GM21390 (cell line): Measurements from ENCODE around the gene GJB4.
"Not testable (repeated sequence)": the region's sequence is repeated elsewhere in the genome, so short reads cannot be mapped to it uniquely, and the experiment has no call there.

ENCODE experiments used
- ATAC-seq: cut with Tn5 transposase; IDR thresholded peaks from one replicate; pipeline ENCODE4 v1.9.1; 2021; ENCODE audit not compliant: unreplicated experiment

GJB4 gene

DNA sequence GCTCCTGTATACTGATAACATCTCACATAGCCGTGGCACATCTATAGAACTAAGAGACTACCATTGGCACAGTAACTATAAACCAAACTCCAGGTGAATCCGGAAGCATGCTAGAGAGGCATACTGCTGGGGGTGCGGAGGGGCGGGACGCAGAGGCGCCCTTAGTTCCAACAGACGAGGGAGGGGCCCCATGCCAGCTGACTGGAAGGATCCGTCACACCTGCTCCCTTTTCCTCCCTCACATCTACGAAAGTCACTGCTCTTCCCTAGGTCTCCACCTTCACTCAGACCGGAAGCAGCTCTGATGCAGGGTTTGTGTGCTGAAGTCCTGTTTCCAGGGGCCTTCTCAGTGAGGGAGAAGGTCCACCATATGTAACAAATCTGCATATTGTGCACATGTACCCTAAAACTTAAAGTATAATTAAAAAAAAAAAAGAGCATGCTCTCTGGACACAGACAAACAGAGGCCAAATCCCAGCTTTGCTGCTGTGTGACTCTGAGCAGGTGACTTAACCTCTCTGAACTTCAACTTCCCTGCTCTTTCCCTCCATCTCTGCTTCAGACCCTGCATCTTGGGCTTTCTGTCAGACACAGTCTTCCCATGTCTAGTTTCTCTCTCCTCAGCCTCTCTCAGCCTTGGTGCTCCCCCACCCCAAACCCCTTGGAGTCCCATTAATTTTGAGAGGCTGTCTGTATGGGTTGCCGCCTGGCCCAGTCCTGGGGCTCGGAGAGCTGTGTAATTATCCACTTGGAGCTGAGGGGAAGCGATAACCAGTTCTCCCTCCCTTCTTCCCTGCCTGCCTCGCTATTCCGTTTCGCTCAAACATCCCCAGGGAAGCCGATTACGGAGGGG is 12.5 kb upstream of the GJB4 start:
- ATAC-seq: no peak

DNA sequence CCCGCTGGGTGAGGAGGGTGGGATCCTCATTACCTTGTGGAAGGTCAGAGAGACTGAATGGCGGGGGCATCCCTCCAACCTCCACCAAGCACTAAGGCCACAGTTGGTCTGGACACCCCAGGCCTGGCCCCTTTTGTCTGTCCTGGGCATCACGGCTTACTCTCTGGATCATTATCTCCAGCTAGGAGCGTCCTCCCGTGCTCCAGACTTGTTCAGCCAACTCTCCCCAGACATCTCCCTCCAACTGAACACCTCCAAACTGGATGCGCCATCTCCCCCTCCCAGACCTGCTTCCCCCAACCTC is 11.9 kb upstream of the GJB4 start:
- no peak for ATAC-seq

DNA sequence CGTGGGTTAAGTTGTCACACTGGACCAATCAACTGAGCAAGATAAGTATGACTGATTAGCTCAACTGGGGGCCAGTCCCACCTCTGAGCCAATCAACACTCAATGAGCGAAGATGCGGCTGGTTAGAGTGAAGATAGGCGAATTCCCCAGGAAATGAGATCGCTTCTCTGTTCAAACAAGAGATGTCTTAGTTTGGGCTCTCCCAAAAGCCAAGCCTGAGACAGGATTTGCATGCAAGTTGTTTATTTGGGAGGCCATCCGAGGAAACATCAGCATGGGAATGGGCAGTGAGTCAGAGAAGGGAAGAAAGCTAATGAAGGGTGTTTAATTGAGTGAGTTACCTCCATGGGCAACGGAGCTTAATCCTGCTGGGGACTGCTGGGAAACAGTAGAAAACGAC is 9.5 kb upstream of the GJB4 start:
- no peak for ATAC-seq

DNA sequence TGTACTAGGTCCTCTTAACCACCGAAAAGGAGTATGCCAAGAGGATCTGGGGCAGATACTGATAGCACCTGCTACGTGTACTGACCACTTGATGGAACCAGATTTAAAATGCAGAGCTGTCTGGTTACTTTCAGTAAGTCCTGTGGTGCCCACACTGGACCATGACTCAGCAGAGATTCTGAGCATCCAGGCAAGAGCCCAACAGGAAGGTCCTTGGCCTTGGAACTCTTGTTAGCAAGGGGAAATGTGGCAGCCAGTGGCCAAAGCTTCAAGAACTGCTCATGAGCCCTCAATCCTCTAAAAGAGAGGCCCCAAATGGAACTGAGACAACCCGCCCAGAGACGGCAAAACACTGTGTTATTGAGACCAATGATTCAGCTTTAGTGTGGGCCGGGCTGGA is 8.9 kb upstream of the GJB4 start:
- ATAC-seq: no peak

DNA sequence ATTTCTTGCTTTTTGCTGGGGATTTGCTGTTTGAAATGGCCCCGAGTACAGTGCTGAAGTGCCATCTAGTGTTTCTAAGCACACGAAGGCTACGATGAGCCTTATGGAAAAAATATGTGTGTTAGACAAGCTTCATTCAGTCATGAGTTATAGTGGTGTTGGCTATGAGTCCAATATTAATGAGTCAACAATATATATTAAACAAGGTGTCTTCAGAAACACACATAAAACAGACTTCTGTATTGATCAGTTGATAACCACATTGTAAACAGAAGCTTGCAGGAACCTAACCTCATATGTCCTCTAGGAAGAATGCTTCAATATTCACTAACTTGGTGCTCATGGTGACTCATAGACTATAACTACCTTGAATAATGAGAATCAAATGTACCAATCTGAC is 6.4 kb upstream of the GJB4 start:
- ATAC-seq: no peak

DNA sequence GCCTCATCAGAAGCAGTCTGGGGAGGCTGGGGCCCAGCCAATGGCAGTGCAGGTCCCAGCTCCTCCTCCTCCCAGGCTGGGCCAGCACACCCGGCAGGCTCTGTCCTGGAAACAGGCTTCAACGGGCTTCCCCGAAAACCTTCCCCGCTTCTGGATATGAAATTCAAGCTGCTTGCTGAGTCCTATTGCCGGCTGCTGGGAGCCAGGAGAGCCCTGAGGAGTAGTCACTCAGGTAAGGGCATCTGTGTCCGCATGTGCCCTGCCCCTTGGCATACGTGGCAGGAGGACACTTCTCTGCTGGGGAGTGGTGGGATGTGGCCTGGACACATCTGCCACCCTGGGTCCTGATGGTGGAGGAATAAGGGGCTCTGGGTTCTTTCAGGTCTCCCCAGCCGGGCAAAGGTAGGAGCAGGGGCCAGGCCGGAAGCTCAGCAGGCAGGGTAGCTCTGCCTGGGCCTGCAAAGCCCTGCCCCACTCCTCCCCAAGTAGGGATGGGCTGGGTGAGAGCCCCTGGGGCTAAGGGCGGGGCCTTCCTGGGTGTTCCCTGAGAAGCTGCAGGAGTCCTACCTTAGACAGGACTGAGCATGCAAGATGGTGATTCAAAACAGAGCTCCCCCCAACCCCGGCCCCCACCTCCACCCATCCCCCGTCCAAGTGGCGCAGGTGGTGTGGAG is 4.4 kb upstream of the GJB4 start, which contains the start of gene GJB5:
TSS of gene GJB5 (plus strand) at position 84 of the 674 bp plus-strand sequence. CDS start 2,284 bp downstream, outside the sequence.
- ATAC-seq: no peak

DNA sequence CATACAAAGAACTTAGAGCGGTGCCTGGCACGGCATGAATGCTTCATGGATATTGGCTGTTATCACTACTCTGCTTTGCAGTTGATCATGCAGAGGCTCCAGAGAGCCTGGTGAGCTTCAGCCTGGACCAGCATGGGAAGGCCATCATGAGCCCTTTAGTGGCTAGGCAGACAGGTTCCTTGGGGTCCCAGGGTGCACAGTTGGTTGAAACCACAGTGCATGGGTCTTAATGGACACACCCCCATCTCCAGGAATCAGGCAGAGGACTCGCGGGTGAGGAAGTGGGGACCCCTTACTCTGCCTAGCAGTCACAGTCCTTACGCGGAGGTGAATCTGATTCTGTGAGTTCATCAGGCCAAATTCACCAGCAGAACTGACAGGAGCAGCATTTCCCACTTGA is 3.6 kb upstream of the GJB4 start:
- no peak for ATAC-seq

DNA sequence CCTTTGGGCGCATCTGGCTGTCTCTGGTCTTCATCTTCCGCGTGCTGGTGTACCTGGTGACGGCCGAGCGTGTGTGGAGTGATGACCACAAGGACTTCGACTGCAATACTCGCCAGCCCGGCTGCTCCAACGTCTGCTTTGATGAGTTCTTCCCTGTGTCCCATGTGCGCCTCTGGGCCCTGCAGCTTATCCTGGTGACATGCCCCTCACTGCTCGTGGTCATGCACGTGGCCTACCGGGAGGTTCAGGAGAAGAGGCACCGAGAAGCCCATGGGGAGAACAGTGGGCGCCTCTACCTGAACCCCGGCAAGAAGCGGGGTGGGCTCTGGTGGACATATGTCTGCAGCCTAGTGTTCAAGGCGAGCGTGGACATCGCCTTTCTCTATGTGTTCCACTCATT is 2.2 kb upstream of the GJB4 start:
- ATAC-seq: no peak

DNA sequence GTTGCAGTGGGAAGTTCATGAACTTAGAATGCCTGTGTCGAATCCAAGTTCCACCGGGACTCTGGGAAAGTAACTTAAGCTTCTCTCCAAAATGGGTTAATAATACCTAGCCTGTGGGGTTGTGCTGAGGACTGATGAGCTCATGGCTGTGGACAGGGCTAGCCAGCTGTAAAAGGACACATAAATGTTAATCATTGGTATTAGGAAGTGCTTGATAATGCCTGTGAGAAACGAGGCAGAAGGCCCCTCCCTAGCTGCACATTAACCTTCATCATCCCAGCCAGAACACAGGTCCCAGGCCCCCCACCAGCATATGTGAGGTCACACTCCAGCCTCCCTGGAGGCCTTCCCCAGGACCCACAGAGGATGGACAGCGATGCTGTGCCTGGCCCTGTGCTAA is 789 bp upstream of the GJB4 start:
- no peak for ATAC-seq

DNA sequence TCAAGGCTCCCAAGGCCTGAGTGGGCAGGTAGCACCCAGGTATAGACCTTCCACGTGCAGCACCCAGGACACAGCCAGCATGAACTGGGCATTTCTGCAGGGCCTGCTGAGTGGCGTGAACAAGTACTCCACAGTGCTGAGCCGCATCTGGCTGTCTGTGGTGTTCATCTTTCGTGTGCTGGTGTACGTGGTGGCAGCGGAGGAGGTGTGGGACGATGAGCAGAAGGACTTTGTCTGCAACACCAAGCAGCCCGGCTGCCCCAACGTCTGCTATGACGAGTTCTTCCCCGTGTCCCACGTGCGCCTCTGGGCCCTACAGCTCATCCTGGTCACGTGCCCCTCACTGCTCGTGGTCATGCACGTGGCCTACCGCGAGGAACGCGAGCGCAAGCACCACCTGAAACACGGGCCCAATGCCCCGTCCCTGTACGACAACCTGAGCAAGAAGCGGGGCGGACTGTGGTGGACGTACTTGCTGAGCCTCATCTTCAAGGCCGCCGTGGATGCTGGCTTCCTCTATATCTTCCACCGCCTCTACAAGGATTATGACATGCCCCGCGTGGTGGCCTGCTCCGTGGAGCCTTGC is 1.7 kb downstream of the GJB4 start:
- no peak for ATAC-seq

DNA sequence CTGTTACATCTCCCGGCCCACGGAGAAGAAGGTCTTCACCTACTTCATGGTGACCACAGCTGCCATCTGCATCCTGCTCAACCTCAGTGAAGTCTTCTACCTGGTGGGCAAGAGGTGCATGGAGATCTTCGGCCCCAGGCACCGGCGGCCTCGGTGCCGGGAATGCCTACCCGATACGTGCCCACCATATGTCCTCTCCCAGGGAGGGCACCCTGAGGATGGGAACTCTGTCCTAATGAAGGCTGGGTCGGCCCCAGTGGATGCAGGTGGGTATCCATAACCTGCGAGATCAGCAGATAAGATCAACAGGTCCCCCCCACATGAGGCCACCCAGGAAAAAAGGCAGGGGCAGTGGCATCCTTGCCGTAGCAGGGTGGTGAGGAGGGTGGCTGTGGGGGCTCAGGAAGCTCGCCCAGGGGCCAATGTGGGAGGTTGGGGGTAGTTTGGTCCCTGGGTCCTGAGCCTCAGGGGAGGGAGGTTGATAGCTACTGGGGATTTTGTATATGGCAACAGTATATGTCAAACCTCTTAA is 2.3 kb downstream of the GJB4 start:
- ATAC-seq: no peak

DNA sequence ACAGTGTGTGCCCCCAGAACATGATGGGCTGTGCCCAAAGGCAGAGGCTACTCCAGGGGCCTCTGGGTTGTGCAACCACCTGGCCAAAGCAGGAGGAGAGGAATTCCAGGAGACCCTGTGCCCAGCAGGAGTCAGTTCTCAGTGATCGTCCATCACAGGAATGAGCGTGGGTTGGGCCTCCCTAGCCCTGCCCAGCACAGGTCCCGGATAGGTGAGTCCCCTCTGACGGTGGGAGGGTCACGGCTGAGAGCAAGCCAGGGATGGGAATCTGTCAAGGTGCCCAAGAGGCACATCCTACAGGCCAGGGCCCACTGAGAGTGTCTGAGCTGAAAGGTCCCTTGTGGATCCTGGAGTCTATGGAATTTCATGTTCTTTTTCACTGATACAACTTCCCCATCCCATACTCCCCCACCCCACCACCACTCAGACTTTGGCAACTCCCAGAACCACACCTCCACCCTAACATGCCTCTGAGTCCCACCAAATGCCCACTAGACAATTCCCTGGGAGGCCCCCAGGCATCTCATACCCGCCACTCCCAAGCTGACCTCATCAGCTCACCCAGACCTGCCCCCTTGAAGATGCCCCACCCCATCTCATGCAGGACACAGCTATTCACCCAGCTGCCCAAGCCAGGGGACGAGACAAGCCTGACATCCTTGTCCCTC is 3.1 kb downstream of the GJB4 start:
- no peak for ATAC-seq

DNA sequence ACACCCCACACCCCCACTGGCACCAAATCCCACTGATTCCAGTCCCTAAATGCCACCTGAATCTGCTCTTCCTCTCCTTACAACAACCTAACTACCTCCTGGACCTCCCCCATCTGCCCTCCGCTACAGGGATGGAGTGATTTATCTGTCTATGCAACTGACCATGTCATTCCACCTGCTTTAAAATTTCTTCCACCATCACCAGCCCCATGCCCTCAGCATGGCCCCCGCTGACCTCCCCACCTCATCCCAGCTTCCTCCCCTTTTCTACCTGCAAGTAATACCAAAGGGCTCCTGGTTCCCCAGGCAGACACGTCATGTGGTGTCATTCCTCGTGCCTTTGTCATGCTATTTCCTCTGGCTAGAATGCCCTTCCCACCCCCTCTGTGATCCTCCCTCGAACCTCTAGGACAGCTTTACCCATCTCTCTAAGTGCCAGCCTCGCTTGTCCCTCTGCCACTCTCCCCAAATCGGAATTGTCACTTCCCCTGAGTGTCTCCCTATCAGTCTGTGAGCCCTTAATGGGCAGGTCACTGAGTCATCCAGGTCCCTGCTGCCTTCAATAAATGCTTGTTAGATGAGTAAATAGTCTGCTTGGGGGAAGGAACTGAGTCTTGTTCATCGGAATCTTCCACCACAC is 3.7 kb downstream of the GJB4 start:
- no peak for ATAC-seq

DNA sequence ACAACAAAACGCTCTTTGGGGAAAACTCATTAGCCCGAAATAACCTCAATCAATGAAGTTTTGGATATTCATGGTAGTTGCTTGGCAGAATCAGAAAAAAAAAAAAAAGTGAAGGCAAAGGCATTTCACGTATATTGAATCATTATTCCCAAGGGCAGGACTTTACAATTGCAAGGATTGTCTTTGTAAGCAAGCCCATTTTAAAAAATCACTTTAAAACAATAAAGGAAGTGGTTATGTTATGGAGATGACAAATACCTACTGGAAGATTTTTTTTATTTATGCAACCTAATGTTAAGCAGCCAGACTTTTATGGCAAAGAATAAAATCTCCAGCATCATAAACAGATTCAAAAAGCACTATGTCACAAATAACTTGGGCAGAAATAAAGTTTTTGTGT is 9.3 kb downstream of the GJB4 start:
- no peak for ATAC-seq

DNA sequence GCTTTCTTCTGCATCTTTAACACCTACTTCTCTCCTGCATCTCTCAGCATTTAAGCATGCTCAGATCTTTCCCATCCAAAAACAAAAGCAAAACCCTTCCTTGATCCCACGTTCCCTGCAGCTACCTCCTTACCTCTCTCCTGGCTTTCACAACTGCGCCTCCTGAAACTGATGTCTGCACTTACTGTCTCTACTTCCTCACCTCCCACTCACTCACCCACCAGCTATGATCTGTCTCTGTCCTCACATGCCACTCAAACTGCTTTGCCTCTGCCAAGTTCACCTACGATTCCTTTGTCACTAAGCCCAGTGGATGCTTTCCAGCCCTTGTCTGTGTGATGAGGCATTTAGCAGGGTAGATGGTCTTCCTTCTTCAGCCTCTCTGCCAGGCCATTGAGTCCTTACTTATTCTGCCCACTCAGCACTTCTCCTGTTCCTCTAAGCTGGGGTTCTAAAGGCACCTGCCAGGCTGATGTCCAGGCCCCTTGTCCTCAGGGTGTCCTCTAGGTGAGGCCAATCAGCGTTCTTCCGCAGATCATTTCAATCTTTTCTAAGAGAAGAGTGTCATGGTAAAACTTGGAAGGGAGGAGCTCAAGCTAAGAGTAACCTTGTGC is 11.5 kb downstream of the GJB4 start:
- no peak for ATAC-seq

DNA sequence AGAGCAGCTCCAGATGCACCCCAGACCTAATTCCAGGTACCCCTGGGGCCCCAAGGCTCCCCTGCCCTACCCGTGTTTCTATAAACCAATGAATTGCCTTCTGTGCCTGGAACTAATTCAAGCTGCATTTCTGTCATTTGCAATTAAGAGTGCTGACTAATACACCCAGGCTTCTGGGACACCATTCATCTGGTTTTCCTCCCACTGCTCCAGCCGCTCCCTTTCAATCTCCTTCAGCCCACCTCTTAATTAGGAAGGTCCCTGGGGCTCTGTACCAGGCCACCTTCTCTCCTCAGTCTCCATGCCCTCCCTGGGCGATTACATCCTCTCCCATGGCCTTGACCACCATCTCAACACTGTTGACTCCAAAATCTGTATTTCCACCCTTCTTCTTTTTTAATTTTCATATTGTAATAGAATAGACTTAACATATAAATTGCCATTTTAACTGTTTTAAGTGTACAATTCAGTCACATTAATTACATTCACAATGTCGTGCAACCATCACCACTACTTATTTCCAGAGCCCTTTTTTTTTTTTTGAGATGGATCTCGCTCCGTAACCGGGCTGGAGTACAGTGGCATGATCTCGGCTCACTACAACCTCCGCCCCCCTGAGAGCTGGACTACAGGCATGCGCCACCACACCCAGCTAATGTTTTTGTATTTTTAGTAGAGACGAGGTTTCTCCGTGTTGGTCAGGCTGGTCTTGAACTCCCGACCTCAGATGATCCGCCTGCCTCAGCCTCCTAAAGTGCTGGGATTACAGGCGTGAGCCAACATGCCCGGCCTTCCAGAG is 12.2 kb downstream of the GJB4 start:
- ATAC-seq: no peak

DNA sequence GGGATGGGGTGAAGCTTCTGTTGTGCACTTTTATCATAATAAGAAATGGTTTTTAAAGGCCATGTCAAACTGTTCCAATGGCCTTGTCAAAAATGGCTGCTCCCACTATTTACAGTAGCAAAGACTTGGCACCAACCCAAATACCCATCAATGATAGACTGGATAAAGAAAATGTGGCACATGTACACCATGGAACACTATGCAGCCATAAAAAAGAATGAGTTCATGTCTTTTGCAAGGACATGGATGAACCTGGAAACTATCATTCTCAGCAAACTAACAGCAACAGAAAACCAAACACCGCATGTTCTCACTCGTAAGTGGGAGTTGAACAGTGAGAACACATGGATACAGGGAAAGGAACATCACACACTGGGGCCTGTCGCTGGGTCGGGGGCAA is 13.6 kb downstream of the GJB4 start:
- not testable (repeated sequence) for ATAC-seq

DNA sequence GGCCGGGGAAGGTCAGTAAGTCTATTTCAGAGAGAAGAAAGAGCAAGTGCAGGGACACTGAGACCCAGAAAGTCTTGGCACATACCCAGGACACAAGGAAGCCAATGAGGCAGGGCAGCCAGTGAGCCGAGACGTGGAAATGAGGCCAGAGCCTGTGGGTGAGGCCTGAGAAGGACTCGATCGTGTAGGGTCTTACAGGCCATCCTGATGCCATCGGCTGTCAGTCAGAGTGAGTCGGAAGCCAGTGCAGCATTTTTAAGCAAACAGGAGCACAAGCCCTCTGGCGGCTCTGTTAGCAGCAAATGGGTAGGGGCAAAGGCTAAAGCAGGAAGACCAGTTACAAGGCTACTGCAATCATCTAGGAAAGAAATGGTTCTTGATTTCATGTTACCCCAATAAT is 15.4 kb downstream of the GJB4 start:
- no peak for ATAC-seq

DNA sequence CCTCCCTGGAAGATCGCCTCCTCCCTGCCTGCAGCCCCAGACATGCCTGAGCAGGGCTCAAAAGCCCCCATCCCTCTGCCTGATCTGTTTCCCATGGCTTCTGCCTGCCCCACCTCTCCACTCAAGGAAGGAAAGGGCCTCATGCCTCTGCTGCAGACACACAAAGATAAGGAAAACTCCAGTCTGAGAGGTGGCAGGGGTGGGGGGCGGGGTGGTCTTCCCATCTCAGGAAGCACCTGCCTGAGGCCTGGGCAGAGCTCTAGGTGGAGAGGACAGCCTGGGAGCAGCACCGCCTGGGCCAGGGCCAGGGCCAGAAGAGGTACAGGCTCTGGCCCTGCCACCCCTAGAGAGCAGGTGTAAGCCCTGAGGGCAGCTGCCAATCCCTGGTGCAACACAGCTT is 17.4 kb downstream of the GJB4 start:
- ATAC-seq: no peak
